GM12878 (cell line): ENCODE results near the gene KPNA1. TPM values are rescaled to one million over a fixed set of nuclear protein-coding genes. Genes with fewer than 3 reads are reported as not detected.

ENCODE experiments used
- ATAC-seq: fragments of 200-7000 bp; cut with Tn5 transposase; 3 replicates; pipeline ENCODE4 v1.9.1; 2020; ENCODE audit warnings: mild to moderate bottlenecking, moderate library complexity
- BruUV-seq: library from RNA; stranded (reverse); fragments of 400-500 nt; replicated peaks from 2 replicates; lab custom pipeline; 2021; lab: Mats Ljungman, UMichigan
- CTCF ChIA-PET: fragments of 300-600 bp; sonication (Branson Sonifier 250); formaldehyde crosslinking; extraction: SDS; loops from one replicate; lab custom pipeline; 2021; ENCODE audit warnings: inconsistent platforms; lab: Yijun Ruan, JAX
- POLR2A ChIA-PET: fragments of 350-600 bp; formaldehyde crosslinking; extraction: SDS; loops from one replicate; lab custom pipeline; 2021; ENCODE audit warnings: inconsistent platforms; lab: Charles Lee
- RAD21 ChIA-PET: fragments of 300-600 bp; sonication (Branson Sonifier 250); formaldehyde crosslinking; loops from one replicate; lab custom pipeline; 2023; ENCODE audit warnings: antibody characterized with exemption; ENCODE audit not compliant: unreplicated experiment; lab: Charles Lee
- SMC1A ChIA-PET: fragments of 300-600 bp; sonication (Branson Sonifier 250); formaldehyde crosslinking; loops from one replicate; lab custom pipeline; 2023; ENCODE audit not compliant: unreplicated experiment, uncharacterized antibody; lab: Charles Lee
- DNase-seq: peaks from one replicate; pipeline ENCODE4 v3.0.0-alpha.2; 2011; ENCODE audit warnings: low read depth, low spot score
- FAIRE-seq: peaks from 3 replicates; lab custom pipeline; 2011; peaks lifted over from hg19 to GRCh38; lab: Jason Lieb, UNC
- H2AFZ ChIP-seq: 2 replicates; pipeline ENCODE4 v1.6.0; 2011; ENCODE audit warnings: low read depth, low read length, control low read depth; ENCODE audit not compliant: control insufficient read depth
- H3K27ac ChIP-seq: 2 replicates; pipeline ENCODE4 v1.5.1; 2011; ENCODE audit warnings: control low read depth; ENCODE audit not compliant: control insufficient read depth, insufficient read depth
- H3K27me3 ChIP-seq, 2 experiments: replicated peaks in 1 of 2; 2 replicates each; pipeline versions ENCODE4 v1.6.0 to v1.6.1; 2011; ENCODE audit warnings: low read length in 1 of 2; ENCODE audit not compliant: control insufficient read depth in 2 of 2, insufficient read depth in 2 of 2
- H3K36me3 ChIP-seq, 2 experiments: 2 replicates each; pipeline ENCODE4 v1.5.1; 2011; ENCODE audit warnings: low read length in 1 of 2; ENCODE audit not compliant: control insufficient read depth in 2 of 2, insufficient read depth in 2 of 2
- H3K4me1 ChIP-seq: 2 replicates; pipeline ENCODE4 v1.6.1; 2011; ENCODE audit warnings: mild to moderate bottlenecking, low read length, moderate library complexity, mixed read lengths; ENCODE audit not compliant: control insufficient read depth, insufficient read depth
- H3K4me2 ChIP-seq: 2 replicates; pipeline ENCODE4 v1.6.0; 2011; ENCODE audit warnings: control low read depth; ENCODE audit not compliant: control insufficient read depth, insufficient read depth
- H3K4me3 ChIP-seq: fragments of 200-600 bp; sonication (generic); 2 replicates; pipeline ENCODE4 v1.5.1; 2016
- H3K79me2 ChIP-seq: 2 replicates; pipeline ENCODE4 v1.6.0; 2011; ENCODE audit warnings: low read length; ENCODE audit not compliant: control insufficient read depth, insufficient read depth
- H3K9ac ChIP-seq: 2 replicates; pipeline ENCODE4 v1.8.0; 2011; ENCODE audit warnings: low read length, control low read depth, mixed read lengths; ENCODE audit not compliant: control insufficient read depth, insufficient read depth
- H3K9me3 ChIP-seq: replicated peaks from 3 replicates; pipeline ENCODE4 v1.5.1; 2011; ENCODE audit warnings: mild to moderate bottlenecking, low read length; ENCODE audit not compliant: control insufficient read depth, insufficient read depth
- H4K20me1 ChIP-seq: 2 replicates; pipeline ENCODE4 v1.6.0; 2011; ENCODE audit not compliant: control insufficient read depth, insufficient read depth
- ASH2L ChIP-seq: fragments of 300-600, 200-600 bp; sonication (generic); IDR thresholded peaks from 2 replicates; pipeline ENCODE4 v1.6.1; 2017; ENCODE audit warnings: low read depth, mild to moderate bottlenecking, borderline replicate concordance
- ATF7 ChIP-seq: fragments of 450-650 bp; IDR thresholded peaks from 2 replicates; pipeline ENCODE4 v1.6.1; 2016; ENCODE audit warnings: low read depth, mild to moderate bottlenecking
- JUNB ChIP-seq: IDR thresholded peaks from 2 replicates; pipeline ENCODE4 v1.6.1; 2016; ENCODE audit warnings: antibody characterized with exemption, mild to moderate bottlenecking
- MEF2A ChIP-seq: IDR thresholded peaks from 2 replicates; pipeline ENCODE4 v1.6.1; 2011; ENCODE audit warnings: low read depth, mild to moderate bottlenecking, low read length, moderate library complexity; ENCODE audit not compliant: insufficient read depth
- MXI1 ChIP-seq: fragments of 150-350 bp; IDR thresholded peaks from 2 replicates; pipeline ENCODE4 v1.6.1; 2011; ENCODE audit warnings: low read depth, mild to moderate bottlenecking, inconsistent platforms, low read length, improper control_type of control experiment
- RAD51 ChIP-seq: fragments of 450-650 bp; IDR thresholded peaks from 2 replicates; pipeline ENCODE4 v1.6.1; 2016; ENCODE audit warnings: moderate library complexity, mild to moderate bottlenecking, inconsistent platforms
- TBL1XR1 ChIP-seq: IDR thresholded peaks from 2 replicates; pipeline ENCODE4 v1.6.1; 2012; ENCODE audit warnings: low read depth, low read length, improper control_type of control experiment
- ZBED1 ChIP-seq: IDR thresholded peaks from 2 replicates; pipeline ENCODE4 v1.6.1; 2016; ENCODE audit warnings: borderline replicate concordance
- ZBTB33 ChIP-seq: fragments of 450-650 bp; IDR thresholded peaks from 2 replicates; pipeline ENCODE4 v1.6.1; 2017; ENCODE audit warnings: mild to moderate bottlenecking
- WGBS: methylation state at CpG from one replicate; pipeline ENCODE4 v1.1.6; 2016; ENCODE audit warnings: low lambda C conversion rate; ENCODE audit not compliant: insufficient replicate concordance, insufficient coverage; ENCODE audit errors: missing lambda C conversion rate; 5-methylcytosine and 5-hydroxymethylcytosine counted together
- in situ Hi-C: fragments of 300-500 bp; cut with MboI; formaldehyde crosslinking; loops from 9 replicates; pipeline ENCODE4 v1.14.3; 2018; ENCODE audit warnings: mixed read lengths
- intact Hi-C: fragments of 100-400 bp; cut with micrococcal nuclease; formaldehyde crosslinking; loops from one replicate; pipeline ENCODE4 v1.14.2; 2022; ENCODE audit not compliant: unreplicated experiment
- polyA plus RNA-seq, 11 experiments: library from polyadenylated mRNA; depleted of rRNA in 4 of 11; unstranded in 6 of 11; stranded (reverse) in 5 of 11; fragments of >200 nt; fragmentation: Nextera tagmentation in 4 of 11; fragmentation: Illumina TruSeq in 1 of 11; extraction: Ambion mirVana in 4 of 11; extraction: Trizol in 1 of 11; gene quantifications; 1 replicate in 1 of 11; 2 replicates in 10 of 11; pipeline versions ENCODE4 v1.2.1 to v1.2.3, GENCODE V29; 2011 to 2016; ENCODE audit warnings: inconsistent platforms in 2 of 11, missing spikeins in 2 of 11, low read depth in 1 of 11
- total RNA-seq, 4 experiments: library from RNA; depleted of rRNA in 3 of 4; stranded (reverse); fragments of >200 nt in 3 of 4; fragmentation: Illumina TruSeq in 1 of 4; extraction: Trizol in 1 of 4; gene quantifications; 2 replicates each; pipeline versions ENCODE4 v1.2.1 to v1.2.3, GENCODE V29; 2013 to 2021

Gene KPNA1
- total and polyA plus RNA-seq, 10 of the 15 experiments (the other 5 are each of a cell fraction or from before 2014, with no cell fraction given) = 8.5 to 52.7 (median 41.0) TPM

GRCh38 chr3:122406198-122406597, 108.5 kb downstream of the KPNA1 start (continued):
- TF ChIP-seq JUNB (peak; percentile 63), RAD51 (peak; percentile 26; the same call in 1 of the 2 replicates), ASH2L (no peak), ATF7 (peak; percentile 48), MEF2A (peak; percentile 76; the same call in 1 of the 2 replicates), TBL1XR1 (no peak)

- no peak overlapping the region for H3K4me3 ChIP-seq
- H3K27me3 ChIP-seq = no peaks in the 10 kb centered on the region
- 97% methylated on average over 3 of the region's 3 CpGs for WGBS
- peaks cover 5 to 18% of the 10 kb centered on the region in 2 experiments for H3K36me3 ChIP-seq
- in situ Hi-C loops = no loop called here
- H3K79me2 ChIP-seq = no peaks in the 10 kb centered on the region
- ChIA-PET RAD21 (interaction anchor here (0.9 to 1.9 kb wide), 3 partner anchors 22 to 174 kb away, joined by 3 to 5 read pairs (median 3); partner anchors contain the start of gene MIX23), POLR2A (interaction anchor here (1.6 to 1.7 kb wide), 2 partner anchors 11 to 19 kb away, joined by 4 to 8 read pairs; partner anchors contain the start of gene WDR5B), SMC1A (interaction anchor here (0.6 to 7.4 kb wide), 6 partner anchors 9 to 132 kb away, joined by 3 to 70 read pairs (median 5); no protein-coding TSS in a partner anchor), CTCF (interaction anchor here (1.2 to 5.4 kb wide), 5 partner anchors 11 to 55 kb away, joined by 3 to 28 read pairs (median 4); partner anchors contain the start of genes FAM162A and WDR5B)
- DNase-seq = no peak
- H3K27ac ChIP-seq = no peak overlapping the region
- H3K9ac ChIP-seq = no peak overlapping the region
- H3K4me2 ChIP-seq = no peak overlapping the region
- H2AFZ ChIP-seq = no peak overlapping the region
- FAIRE-seq = no peak
- TF ChIP-seq ZBTB33 = no peak
- TF ChIP-seq MXI1 = no peak
- TF ChIP-seq ATF7 = no peak
- no peak for TF ChIP-seq ZBED1
- no peaks in the 10 kb centered on the region for H4K20me1 ChIP-seq
- BruUV-seq = no TSS peak
- no peaks in the 10 kb centered on the region for H3K4me1 ChIP-seq
- intact Hi-C loops = no loop called here
- ATAC-seq = no peak
- no peaks in the 10 kb centered on the region for H3K9me3 ChIP-seq
These were observed 109.7 kb downstream of the KPNA1 start for GRCh38 chr3:122405015-122405414.
